Inferior parietal cortex (tissue), 1 donor: Measurements from ENCODE around the gene NT5C.

Experiments used
- DNase-seq: peaks from one replicate; pipeline ENCODE4 v3.0.0-alpha.2; 2016; ENCODE audit errors: extremely low spot score

The NT5C gene

DNA sequence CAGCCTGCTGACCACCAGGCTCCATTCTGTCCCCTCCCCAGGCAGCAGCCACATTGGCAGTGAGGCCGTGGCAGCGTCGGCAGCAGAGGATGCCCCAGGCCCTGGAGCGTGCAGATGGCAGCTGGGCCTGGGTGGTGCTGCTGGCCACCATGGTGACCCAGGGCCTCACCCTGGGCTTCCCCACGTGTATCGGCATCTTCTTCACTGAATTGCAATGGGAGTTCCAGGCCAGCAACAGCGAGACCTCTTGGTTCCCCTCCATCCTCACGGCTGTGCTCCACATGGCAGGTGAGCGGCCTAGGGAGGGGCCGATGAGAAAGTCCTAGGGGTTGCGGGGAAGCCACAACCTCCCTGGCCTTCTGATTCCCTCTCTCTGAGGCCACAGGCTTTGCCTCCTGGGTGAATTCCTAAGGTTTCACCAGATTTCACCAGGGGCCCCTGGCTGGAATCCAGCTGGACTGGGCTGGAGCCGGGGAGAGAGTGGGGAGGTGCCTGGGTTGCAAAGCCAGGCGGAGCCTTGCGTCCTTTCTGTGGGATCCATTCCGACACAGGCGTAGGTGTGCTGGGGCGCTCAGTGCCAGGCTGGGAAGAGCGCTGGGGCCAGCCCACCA is 37.9 kb downstream of the NT5C start:
- no peak for DNase-seq

- DNase-seq = no peak
Observed at GRCh38 chr17:75091855-75092327, 39.7 kb downstream of the NT5C start.

GRCh38 chr17:75090871-75091854 is 40.4 kb downstream of the NT5C start:
- no peak for DNase-seq

DNA sequence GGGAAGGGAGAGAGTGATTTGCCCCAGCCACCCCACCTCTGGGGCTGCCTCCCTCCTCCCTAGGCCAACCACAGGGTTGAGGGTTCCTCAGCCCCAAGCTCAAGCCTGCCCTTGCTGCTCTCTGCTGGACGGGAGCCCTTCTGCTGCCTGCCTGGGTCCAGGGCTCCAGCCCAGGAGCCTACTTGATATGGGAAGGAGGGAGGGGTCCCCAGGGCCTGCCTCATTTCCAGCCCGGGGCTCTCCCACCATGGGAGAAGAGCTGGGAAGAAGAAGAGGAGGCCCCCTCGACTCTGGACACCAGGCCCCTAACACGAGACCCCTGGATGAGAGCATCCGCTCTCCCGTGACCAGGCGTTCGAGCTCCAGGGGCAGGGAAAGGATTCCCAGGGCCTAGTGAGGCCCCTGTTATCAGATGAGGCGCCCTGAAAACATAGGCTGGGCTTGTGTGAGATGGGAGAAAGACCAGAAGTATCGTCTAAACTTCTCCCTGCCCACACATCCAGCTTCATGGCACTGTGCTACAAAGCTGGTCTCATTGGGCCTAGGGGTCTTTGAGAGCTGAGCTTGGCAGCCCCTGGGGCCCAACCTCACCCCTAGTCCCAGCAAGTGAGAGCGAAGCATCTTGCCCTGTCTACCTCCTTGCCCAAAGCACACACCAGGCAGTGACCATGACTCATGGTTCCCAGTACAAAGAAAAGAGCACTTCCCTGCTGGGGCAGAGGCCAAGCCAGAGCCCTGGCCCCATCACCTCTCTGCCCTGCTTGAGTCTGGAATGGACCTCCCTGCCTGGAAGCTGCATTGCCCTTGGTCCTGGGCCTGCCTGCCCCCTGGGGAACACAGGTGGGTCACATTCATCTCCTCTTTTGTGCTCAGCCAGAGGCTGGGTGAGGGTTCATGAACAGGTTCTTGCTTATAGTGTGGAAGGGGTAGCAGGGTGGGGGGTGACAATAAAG is 42.8 kb downstream of the NT5C start:
- DNase-seq = no peak

DNA sequence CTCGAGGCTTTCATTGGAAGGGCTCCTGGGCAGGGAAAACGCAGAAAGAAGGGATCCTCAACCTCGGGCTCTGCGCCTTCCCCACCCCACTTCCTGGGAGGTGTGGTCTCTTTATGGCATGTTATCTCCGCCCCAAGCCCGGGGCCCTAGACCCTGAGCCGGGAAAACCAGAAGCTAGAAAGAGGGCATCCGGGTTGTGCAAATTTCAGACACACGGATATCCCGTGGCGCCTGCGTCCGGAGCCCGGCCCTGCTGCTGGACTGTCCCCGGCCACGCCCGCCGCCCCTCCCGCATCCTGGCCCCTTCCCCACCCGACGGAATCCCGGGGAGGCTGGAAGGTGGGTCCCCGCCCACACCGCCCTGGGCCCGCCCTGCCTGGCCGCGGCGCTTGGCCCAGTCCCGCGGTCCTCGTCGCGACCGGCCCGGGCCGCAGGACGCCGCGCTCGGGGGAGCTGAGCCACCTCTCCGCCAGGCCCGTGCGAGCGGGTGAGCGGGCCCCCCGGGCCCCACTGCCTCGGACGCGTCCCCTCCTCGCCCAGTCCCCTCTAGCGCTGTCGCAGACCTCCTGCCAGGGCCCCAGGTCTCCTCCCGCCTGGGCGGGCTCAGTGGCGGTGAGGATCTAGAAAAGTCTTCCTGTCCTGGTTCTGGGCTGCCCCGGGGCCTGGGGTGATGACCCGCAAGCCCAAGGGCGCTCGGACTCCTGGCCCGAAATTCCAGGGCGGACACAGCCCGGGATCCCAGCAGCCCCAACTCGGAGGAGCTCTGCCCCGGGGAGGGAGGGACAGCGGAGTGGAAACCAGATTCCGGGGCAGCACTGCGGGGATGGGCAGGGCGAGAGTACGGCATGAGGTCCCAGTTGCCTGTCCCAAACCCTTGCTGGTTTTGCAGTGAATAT is 43.7 kb downstream of the NT5C start, which contains the start of gene SLC16A5:
Gene SLC16A5 (plus strand): TSS at position 397 of the 896 bp plus-strand sequence. CDS start 5,683 bp downstream, outside the sequence.
- DNase-seq = no peak

DNA sequence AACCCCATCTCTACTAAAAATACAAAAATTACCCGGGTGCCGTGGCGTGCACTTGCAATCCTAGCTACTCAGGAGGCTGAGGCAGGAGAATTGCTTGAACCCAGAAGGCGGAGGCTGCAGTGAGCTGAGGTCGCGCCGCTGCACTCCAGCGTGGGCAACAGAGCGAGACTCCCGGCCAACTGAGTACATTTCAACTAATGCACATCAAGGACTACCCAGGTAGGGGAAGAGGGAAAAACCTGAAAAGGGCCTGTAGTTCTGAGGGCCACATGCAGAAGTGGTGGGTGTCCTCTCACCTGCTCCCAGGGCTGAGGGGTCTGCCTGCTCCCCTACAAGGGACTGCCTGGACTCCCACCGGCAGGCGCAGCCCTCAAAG is 44.4 kb downstream of the NT5C start:
- DNase-seq = no peak

- no peak for DNase-seq
Observed at GRCh38 chr17:75086496-75087181, 44.9 kb downstream of the NT5C start.

DNA sequence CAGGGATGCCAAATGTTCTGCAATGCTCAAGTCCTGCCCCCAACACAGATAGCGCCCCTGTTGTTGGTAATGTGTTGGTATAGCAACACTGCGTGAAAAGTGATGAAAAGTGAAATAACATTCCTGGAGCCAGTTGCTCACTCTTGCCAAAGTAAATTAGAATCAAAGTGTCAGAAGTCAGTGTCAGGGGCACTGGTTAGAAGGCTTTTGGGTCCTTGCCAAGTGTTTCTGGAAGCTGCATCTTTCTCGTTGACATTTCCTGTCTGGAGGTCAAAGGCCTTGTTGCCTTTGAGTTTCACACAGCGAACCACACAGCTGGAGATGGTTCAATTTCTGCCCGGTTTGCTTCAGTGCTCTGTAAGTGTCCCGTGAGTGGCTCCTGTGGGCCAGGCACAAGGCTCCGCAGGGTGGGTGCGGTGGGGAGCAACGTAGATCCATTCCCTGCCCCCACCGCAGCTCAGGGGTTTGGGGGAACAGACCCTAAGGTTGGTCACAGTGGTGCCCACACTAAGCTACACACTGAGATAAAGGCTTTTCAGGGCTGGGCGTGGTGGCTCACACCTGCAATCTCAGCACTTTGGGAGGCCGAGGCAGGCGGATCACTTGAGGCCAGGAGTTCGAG is 47.4 kb downstream of the NT5C start:
- no peak for DNase-seq

DNA sequence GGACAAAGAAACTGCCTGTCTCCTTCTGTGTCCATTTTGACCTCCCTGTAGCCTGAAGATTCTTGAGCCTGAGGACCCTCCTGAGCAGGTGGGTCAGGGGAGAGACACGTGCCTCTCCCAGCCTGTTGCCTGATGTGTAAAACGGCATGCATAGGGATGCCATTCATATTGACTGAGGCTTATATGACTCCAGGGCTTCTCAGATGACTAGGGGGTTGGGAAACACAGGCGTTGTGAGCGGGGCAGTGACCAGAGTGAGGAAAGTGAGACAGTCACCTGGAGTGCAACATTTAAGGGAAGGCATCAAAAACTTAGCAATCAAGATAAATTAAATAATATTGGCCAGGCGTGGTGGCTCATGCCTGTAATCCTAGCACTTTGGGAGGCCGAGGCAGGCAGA is 48.9 kb downstream of the NT5C start:
- no peak for DNase-seq

DNA sequence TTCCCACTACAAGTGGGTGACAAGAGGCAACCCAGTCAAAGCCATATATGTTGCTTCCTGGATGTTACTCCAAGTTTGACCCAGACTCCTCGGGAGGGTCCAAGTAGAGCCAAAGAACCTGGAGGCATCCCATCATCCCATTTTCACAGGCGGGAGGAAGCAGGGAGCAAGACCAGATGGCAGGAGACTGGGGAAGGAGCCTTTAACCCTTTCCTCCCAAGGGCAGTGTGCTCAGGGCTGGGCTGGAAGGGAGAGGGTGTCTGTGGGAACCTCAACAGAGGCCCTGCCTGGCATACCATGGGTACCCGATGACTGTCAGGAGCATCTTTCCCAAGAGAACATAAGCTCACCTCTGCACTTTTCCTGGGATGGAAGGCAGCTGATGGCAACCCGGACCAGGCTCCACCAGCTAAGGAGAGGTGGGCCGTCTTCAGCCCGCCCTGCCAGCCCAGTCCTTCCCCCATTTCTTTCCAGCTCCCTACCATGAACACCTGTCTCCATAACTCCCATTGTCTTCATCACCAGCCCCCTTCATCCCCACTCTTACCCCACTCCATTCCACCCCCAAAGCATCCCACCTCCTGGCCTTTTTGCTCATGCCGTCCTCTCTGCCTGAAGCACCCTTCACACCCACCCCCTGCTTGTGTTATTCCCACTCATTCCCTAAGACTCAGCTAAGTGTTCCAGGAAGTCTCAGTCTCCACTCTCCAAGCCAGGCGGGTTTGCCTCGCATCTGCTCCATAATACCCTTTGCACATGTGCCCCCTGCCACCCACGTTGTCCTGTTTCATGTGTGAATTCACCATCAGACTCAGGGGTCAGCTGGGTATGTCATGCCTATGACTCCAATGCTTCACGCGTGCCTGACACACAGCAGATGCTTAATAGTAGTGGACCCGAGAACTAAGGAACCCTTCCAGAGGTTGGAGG is 49.7 kb downstream of the NT5C start:
- no peak for DNase-seq
